Measurements from ENCODE around the gene SLC4A1.

GRCh38 chr17:44229090-44229489, 38.8 kb downstream of the SLC4A1 start:
- TF ChIP-seq CTCF (IDR thresholded peaks at IDR 0.05 in 8 of 11, conservative IDR thresholded peaks at IDR 0.05 in 3 of 11): no peak
- no peak for TF ChIP-seq POLR2A (IDR thresholded peaks at IDR 0.05)
- TF ChIP-seq POLR2AphosphoS5 (IDR thresholded peaks at IDR 0.05): no peak

Data from spleen (tissue), 7 donors.